Measurements from ENCODE around the gene AQP12B.
A peak's percentile ranks its signal among the peaks of the same experiment; 100 is the strongest.

Gene AQP12B

DNA sequence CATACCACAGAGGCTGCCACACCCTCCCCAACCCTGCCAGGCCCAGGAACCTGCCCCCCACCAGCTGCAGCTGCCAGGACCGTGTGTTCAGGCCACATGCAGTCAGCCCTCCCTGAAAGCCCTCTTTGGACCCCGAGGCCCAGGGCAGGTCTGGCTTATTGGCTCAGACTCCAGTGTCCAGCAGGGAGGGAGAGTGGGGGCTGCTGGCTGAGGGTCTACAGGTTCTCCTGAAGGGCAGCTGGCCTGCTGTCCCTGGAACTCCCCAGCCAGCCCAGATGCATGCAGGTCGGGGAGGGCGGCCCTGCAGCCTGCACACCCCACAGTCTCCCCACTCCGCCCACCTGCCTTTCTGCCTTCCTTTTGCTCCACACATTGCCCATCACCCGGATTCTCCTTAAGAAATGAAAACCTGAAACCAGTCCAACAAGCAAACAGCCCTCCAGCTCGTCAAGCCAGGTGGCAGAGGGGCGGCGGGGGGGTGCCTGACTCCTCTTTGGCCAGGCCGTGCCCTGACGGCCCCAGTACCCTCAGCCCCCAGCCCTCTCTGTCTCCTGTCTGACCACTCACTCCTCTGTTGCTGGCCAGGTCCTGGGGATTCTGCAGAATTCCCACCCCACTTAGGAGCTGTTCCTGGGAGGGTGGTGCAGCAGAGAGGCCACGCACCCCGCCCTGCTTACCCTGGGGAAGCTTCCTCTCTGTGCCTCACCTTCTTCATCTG is 39.4 kb downstream of the AQP12B start:
- in situ Hi-C loops (cut with HindIII; ENCODE audit: low pct_ligation_motif_present, low pct_unique_long_range_greater_than_20kb, low sequenced_read_pairs), result no loop called here
- no peak for DNase-seq

GRCh38 chr2:240642806-240643092 is 39.9 kb downstream of the AQP12B start:
- in situ Hi-C loops (cut with HindIII; ENCODE audit: low pct_ligation_motif_present, low pct_unique_long_range_greater_than_20kb, low sequenced_read_pairs), result no loop called here

DNA sequence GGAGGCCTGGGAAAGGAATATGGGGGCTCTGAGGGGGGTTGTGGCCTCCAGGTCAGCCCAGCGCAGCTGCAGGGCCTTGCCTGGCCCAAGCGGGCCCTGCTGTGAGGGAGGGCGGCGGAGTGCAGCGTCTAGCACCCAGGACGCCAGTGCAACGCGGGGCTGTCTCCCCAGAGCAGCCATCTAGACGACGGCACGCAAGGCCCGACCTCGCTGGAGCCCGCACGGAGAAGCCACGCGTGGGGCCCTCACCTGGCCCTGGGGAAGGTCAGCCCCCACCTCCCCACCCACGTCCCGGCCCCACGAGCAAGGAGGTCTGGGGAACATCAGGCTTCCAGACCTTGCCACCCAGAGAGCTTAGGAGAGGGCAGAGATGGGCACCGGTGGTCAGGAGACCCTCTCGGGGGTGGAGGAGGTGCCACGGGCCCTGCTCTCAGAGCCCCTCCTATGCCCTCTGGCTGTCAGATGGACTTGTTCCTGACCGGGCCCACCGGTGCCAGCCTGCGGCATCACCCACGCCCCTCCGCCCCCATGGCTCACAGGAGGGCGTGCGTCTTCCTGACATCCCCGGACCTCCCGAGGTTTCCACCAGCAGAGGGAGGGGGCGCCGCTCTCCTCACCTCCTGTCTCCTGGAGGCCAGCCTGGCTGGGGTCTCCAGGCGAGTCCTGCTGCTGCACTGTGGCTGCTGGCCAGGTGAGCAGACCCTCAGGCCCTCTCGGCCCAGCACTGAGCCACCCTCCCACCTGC is 40.5 kb downstream of the AQP12B start:
- in situ Hi-C loops (cut with HindIII; ENCODE audit: low pct_ligation_motif_present, low pct_unique_long_range_greater_than_20kb, low sequenced_read_pairs), result no loop called here
- DNase-seq, result no peak

More at GRCh38 chr2:240642806-240643092, 39.9 kb downstream of the AQP12B start:
- no peak for DNase-seq

DNA sequence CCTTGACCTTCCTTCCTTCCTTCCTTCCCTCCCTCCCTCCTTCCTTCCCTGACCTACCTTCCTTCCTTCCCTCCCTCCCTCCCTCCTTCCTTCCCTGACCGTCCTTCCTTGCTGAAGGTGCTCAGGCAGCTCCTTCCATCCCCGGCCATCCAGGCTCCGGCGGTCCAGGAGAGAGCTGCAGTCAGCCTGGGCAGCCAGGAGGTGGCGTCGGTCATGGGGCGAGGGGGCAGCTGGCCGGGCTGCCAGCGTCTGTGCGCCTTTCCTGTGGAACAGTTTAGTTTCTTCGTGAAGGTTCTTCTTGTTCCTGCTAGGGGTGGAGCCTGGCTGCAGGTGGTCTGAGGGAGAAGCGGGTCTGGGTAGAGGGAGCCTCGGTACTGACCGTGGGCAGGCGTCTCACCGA is 41.7 kb downstream of the AQP12B start:
- in situ Hi-C loops (cut with HindIII; ENCODE audit: low pct_ligation_motif_present, low pct_unique_long_range_greater_than_20kb, low sequenced_read_pairs), result no loop called here
- DNase-seq, result peak; percentile 24

- no peak for DNase-seq
- in situ Hi-C loops (cut with HindIII; ENCODE audit: low pct_ligation_motif_present, low pct_unique_long_range_greater_than_20kb, low sequenced_read_pairs), result no loop called here
These were observed 43.1 kb downstream of the AQP12B start for GRCh38 chr2:240639566-240639965.

DNA sequence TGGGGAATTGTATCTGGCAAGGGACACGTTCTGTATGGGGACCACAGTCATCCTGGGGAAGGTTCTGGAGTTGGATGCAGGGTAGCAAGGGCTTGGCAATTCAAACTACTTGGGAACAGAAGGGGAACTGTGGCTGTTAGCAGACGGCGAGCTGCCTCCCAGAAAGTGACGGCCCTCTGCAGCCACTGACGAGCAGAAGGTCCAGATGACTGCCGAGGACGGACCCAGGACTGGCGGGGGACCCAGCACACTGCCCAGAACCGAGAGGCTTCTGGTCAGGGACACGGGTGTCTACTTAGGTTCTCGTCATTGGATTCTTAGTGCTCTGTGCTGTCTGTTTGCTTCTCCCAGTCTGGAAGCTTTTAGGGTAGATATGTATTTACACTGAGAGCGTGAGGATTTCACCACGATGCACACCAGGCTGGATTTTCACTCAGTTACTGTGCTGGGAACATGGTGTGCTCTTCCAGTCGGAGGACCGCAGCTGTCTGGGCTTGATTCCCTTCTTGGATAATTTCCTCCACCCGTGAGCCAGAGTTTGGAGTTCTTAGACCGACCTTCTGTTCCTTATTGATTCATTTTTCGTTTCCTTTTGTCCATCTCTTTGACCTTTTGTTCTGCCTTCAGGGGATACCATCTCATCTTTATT is 44.0 kb downstream of the AQP12B start:
- in situ Hi-C loops (cut with HindIII; ENCODE audit: low pct_ligation_motif_present, low pct_unique_long_range_greater_than_20kb, low sequenced_read_pairs), result no loop called here

DNA sequence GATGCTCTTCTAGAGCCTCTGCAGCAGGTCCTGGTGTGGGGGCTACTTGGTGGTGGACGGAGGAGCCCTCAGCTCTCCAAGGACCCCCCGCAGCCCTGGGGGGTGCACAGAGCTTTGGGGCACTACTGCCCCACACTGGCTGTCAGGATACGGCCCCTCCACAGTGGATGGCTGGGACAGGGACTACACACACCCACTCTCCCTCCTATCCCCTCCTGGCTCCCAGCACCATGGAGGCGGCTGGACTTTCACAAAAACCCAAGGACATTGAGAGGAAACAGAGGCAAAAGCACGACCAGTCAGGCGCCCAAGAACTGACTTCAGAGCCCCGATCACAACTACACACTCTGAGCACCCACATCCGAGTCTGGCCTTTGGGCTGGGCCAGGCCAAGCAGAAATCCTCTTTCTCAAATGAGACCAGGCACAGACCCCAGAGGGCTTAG is 44.8 kb downstream of the AQP12B start:
- in situ Hi-C loops (cut with HindIII; ENCODE audit: low pct_ligation_motif_present, low pct_unique_long_range_greater_than_20kb, low sequenced_read_pairs), result no loop called here
- no peak for DNase-seq

More for the DNA sequence above, 44.0 kb downstream of the AQP12B start:
- no peak for DNase-seq

DNA sequence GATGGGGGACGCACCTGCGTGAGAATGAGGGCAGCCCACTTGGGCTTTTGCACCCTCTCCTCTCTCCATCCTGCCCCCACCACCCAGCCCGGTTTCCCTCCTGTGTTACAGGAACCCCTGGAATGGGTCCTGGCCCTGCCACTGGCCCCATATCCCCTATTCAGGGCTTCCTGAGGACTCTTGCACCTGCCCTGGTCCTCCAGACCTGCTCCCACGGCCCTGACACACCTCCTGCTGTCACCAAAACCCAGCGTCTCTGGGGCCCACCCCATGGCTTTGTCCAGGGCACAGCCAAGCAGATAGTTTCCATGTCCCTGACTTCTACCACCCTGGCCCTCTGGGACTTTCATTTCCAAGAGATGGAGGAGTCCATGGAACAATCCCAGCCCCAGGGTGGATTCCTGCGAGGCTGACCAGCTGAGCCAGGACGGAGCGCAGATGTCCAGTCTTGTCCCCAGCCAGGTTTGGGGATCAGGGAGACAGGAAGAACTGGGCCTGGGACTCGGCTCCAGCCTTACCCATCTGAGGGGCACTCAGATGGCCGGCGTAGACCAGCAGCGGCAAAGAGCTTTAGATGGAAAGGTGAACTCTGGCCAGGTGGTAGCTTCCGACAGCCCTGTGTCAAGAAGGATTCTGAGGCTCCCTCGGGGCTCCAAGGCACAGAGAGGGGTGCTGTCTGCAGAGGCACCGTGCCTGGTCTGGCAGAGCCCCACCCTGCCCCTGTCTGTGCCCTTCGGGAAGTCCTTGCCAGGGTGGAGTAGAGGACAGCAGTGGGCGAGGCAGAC is 45.4 kb downstream of the AQP12B start:
- no peak for DNase-seq
- in situ Hi-C loops (cut with HindIII; ENCODE audit: low pct_ligation_motif_present, low pct_unique_long_range_greater_than_20kb, low sequenced_read_pairs), result no loop called here

GRCh38 chr2:240636563-240637115 is 46.0 kb downstream of the AQP12B start:
- in situ Hi-C loops (cut with HindIII; ENCODE audit: low pct_ligation_motif_present, low pct_unique_long_range_greater_than_20kb, low sequenced_read_pairs), result no loop called here
- no peak for DNase-seq

- in situ Hi-C loops (cut with HindIII; ENCODE audit: low pct_ligation_motif_present, low pct_unique_long_range_greater_than_20kb, low sequenced_read_pairs), result no loop called here
- DNase-seq, result no peak
These were observed 46.6 kb downstream of the AQP12B start for GRCh38 chr2:240635998-240636547.

DNA sequence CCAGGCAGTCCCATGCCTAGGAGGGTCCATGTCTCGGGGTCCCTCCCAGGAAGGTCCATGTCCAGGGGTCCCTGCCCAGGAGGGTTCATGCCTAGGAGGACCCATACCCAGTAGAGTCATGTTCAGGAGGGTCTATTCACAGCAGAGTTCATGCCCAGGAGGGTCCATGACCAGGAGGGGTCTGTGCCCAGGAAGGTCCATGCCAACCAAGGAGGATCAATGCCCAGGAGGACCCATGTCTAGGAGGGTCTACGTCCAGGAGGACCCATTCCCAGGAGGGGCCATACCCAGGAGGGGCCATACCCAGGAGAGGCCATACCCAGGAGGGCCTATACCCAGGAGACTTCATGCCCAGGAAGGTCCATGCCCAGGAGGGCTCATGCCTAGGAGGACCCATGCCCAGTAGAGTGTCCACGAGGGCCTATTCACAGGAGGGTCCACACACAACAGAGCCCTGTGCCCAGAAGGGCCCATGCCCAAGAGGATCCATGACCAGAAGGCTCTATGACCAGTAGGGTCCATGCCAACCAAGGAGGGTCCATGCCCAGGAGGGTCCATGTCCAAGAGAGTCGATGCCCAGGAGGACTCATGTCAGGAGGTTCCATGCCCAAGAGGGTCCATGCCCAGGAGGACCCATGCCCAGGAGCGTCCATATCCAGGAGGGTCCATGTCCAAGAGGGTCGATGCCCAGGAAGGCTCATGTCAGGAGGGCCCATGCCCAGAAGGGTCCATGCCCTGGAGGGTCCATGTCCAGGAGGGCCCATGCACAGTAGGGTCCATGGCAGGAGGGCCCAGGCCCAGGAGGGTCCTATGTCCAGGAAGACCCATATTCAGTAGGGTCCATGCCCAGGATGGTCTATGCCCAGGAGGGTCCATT is 47.3 kb downstream of the AQP12B start:
- no peak for DNase-seq

DNA sequence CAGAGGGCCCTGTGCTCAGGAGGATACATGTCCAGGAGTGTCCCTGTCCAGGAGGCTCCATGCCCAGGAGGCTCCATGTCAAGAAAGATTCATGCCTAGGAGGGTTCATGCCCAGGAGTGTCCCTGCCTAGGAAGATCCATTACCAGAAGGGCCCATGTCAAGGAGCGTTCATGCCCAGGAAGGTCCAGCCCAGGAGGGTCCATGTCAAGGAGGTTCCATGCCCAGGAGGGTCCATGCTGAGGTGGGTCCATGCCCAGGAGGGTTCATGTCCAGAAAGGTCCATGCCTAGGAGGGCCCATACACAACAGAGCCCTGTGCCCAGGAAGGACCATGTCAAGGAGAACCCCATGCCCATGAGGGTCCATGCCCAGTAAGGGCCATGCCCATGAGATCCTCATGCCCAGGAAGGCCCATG is 50.4 kb downstream of the AQP12B start:
- no peak for DNase-seq
- in situ Hi-C loops (cut with HindIII; ENCODE audit: low pct_ligation_motif_present, low pct_unique_long_range_greater_than_20kb, low sequenced_read_pairs), result no loop called here

More for the DNA sequence above, 47.3 kb downstream of the AQP12B start:
- in situ Hi-C loops (cut with HindIII; ENCODE audit: low pct_ligation_motif_present, low pct_unique_long_range_greater_than_20kb, low sequenced_read_pairs), result no loop called here

DNA sequence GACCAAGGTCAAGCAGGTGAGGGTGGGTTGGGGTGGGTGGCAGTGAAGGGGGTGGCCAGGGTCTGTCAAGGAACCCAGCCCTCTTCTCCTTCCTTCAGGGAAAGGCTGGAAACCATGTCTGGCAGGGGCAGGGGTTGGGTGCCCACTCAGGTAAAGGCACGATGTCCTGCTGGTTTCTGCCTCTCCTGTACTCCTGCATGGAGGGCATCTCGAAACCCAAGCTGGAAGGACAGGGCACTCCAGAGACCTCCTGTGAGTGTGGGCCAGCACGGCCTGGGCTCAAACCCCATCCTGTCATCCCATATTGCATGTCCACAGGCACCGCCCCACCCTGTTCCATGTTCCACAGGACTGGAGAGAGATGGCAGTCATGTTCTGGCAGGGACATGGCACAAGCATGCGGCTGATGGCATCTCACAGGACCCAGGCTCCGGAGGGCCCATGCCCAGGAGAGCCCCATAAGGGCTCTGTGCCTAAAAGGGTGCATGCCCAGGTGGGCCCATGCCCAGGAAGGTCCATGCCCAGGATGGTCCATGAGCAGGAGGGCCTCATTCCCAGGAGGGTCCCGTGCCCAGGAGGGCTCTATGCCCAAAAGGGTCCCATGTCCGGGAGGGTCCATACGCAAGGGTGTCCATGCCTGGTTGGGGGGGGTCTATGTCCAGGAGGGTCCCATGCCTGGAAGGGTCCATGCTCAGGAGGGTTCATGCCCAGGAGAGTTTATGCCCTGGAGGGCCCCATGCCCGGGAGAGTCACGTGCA is 51.0 kb downstream of the AQP12B start:
- in situ Hi-C loops (cut with HindIII; ENCODE audit: low pct_ligation_motif_present, low pct_unique_long_range_greater_than_20kb, low sequenced_read_pairs), result no loop called here
- no peak for DNase-seq

GRCh38 chr2:240630771-240631547 is 51.7 kb downstream of the AQP12B start:
- DNase-seq, result no peak
- in situ Hi-C loops (cut with HindIII; ENCODE audit: low pct_ligation_motif_present, low pct_unique_long_range_greater_than_20kb, low sequenced_read_pairs), result no loop called here

DNA sequence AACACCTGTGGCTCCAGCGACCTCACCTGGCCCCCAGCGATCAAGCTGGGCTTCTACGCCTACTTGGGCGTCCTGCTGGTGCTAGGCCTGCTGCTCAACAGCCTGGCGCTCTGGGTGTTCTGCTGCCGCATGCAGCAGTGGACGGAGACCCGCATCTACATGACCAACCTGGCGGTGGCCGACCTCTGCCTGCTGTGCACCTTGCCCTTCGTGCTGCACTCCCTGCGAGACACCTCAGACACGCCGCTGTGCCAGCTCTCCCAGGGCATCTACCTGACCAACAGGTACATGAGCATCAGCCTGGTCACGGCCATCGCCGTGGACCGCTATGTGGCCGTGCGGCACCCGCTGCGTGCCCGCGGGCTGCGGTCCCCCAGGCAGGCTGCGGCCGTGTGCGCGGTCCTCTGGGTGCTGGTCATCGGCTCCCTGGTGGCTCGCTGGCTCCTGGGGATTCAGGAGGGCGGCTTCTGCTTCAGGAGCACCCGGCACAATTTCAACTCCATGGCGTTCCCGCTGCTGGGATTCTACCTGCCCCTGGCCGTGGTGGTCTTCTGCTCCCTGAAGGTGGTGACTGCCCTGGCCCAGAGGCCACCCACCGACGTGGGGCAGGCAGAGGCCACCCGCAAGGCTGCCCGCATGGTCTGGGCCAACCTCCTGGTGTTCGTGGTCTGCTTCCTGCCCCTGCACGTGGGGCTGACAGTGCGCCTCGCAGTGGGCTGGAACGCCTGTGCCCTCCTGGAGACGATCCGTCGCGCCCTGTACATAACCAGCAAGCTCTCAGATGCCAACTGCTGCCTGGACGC is 52.5 kb downstream of the AQP12B start:
- no peak for DNase-seq
- in situ Hi-C loops (cut with HindIII; ENCODE audit: low pct_ligation_motif_present, low pct_unique_long_range_greater_than_20kb, low sequenced_read_pairs), result no loop called here

- DNase-seq, result no peak
- in situ Hi-C loops (cut with HindIII; ENCODE audit: low pct_ligation_motif_present, low pct_unique_long_range_greater_than_20kb, low sequenced_read_pairs), result no loop called here
These were observed 53.1 kb downstream of the AQP12B start for GRCh38 chr2:240629619-240629967.
